SU-DHL-6 (cell line): ENCODE data around the gene IL17B.

Experiments
- H2AFZ ChIP-seq: fragments of 200-600 bp; sonication (generic); 2 replicates; pipeline ENCODE4 v1.6.1; 2014; ENCODE audit warnings: low read depth, mild to moderate bottlenecking, moderate library complexity, mixed read lengths, antibody characterized with exemption, low read length; ENCODE audit not compliant: severe bottlenecking
- H3F3A ChIP-seq: fragments of 200-600 bp; shearing (Covaris generic); 2 replicates; pipeline ENCODE4 v1.6.0; 2016; ENCODE audit warnings: antibody characterized with exemption, mild to moderate bottlenecking; ENCODE audit not compliant: insufficient read depth
- H3K27ac ChIP-seq: fragments of 200-600 bp; sonication (generic); 2 replicates; pipeline ENCODE4 v1.5.1; 2016; ENCODE audit warnings: low read depth, mild to moderate bottlenecking, low read length, moderate library complexity, mixed read lengths
- H3K27me3 ChIP-seq: fragments of 200-600 bp; sonication (generic), shearing (Covaris generic); 2 replicates; pipeline ENCODE4 v1.6.0; 2014; ENCODE audit warnings: mild to moderate bottlenecking, low read length
- H3K36me3 ChIP-seq: fragments of 200-600 bp; sonication (generic); 2 replicates; pipeline ENCODE4 v1.6.1; 2014; ENCODE audit warnings: mild to moderate bottlenecking, low read length, mixed read lengths
- H3K4me2 ChIP-seq: fragments of 300-600, 200-600 bp; shearing (Covaris generic), sonication (generic); 2 replicates; pipeline ENCODE4 v1.6.0; 2014; ENCODE audit warnings: low read length, low read depth, mild to moderate bottlenecking; ENCODE audit not compliant: poor library complexity, severe bottlenecking
- H3K4me3 ChIP-seq: fragments of 200-600 bp; sonication (generic); 2 replicates; pipeline ENCODE4 v1.5.1; 2014; ENCODE audit warnings: antibody characterized with exemption, low read length, mild to moderate bottlenecking, mixed read lengths; ENCODE audit not compliant: insufficient read depth, poor library complexity, severe bottlenecking
- H3K79me2 ChIP-seq: fragments of 200-600 bp; sonication (generic); 2 replicates; pipeline ENCODE4 v1.6.1; 2014; ENCODE audit warnings: mild to moderate bottlenecking, low read length, moderate library complexity; ENCODE audit not compliant: insufficient read depth
- H3K9ac ChIP-seq: fragments of 200-600 bp; sonication (generic); 2 replicates; pipeline ENCODE4 v1.7.0; 2014; ENCODE audit warnings: mild to moderate bottlenecking, low read length
- H3K9me2 ChIP-seq: fragments of 200-600 bp; sonication (generic); replicated peaks from 2 replicates; pipeline ENCODE4 v1.6.1; 2014; ENCODE audit warnings: low read length; ENCODE audit not compliant: insufficient read depth
- H3K9me3 ChIP-seq: fragments of 200-600 bp; sonication (generic); 2 replicates; pipeline ENCODE4 v1.6.1; 2014; ENCODE audit warnings: low read length, mixed read lengths; ENCODE audit not compliant: insufficient read depth
- H4K20me1 ChIP-seq: fragments of 200-600 bp; sonication (generic); 2 replicates; pipeline ENCODE4 v1.6.1; 2014; ENCODE audit warnings: low read depth, mild to moderate bottlenecking, antibody characterized with exemption, low read length, moderate library complexity, mixed read lengths
- CTCF ChIP-seq: fragments of 200-600 bp; sonication (generic); IDR thresholded peaks from one replicate; pipeline ENCODE4 v1.5.1; 2017; ENCODE audit warnings: antibody characterized with exemption, mild to moderate bottlenecking, low read length, moderate library complexity; ENCODE audit not compliant: insufficient read depth, poor library complexity, severe bottlenecking
- EZH2phosphoT487 ChIP-seq: fragments of 200-600 bp; sonication (generic), shearing (Covaris generic); conservative IDR thresholded peaks from 2 replicates; pipeline ENCODE4 v1.6.1; 2018; ENCODE audit warnings: mild to moderate bottlenecking, antibody characterized with exemption, low read length, moderate library complexity, mixed read lengths

Gene IL17B

GRCh38 chr5:149348518-149348917, 30.6 kb downstream of the IL17B start:
- no peak overlapping the region for H3K4me2 ChIP-seq
- H3K9me2 ChIP-seq: no peaks in the 10 kb centered on the region
- TF ChIP-seq EZH2phosphoT487: no peak
- TF ChIP-seq CTCF: no peak
- H3K27me3 ChIP-seq: no peaks in the 10 kb centered on the region
- no peak overlapping the region for H3K4me3 ChIP-seq
- H3K36me3 ChIP-seq: peaks cover 53% of the 10 kb centered on the region
- peaks cover 63% of the 10 kb centered on the region for H3K79me2 ChIP-seq
- H3K9ac ChIP-seq: no peak overlapping the region
- no peaks in the 10 kb centered on the region for H3K9me3 ChIP-seq
- H4K20me1 ChIP-seq: 0 out of 2 replicates have a peak, but pooled peaks cover 13% of the 10 kb centered on the region
- no peak overlapping the region for H3K27ac ChIP-seq
- H2AFZ ChIP-seq: no peak overlapping the region
- peaks cover 29% of the 10 kb centered on the region for H3F3A ChIP-seq

DNA sequence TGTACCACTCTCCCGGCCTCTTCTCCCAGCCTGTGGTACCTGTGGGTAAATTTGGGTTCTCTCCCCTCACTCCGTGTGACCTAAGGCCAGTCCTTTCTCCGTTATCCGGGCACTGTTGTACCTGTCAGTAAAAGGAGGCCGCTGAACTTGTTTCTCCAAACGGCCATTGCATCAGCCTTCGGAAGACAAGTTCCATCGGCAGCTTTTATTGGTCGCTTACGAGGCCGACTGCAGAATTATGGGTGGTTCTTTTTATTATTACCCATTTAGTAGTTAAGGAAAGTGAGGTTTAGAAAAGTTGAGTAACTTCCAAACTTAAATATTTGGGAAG, 33.2 kb downstream of the IL17B start:
- Histone ChIP-seq H3K9me2 (no peaks in the 10 kb centered on the region), H3K27me3 (no peaks in the 10 kb centered on the region), H3F3A (peaks cover 15% of the 10 kb centered on the region), H3K36me3 (peaks cover 31% of the 10 kb centered on the region), H3K79me2 (peaks cover 42% of the 10 kb centered on the region), H2AFZ (peak overlapping the region; percentile 68), H3K9ac (peak overlapping the region; percentile 98), H3K9me3 (no peaks in the 10 kb centered on the region), H3K27ac (peak overlapping the region; percentile 87), H3K4me3 (peak overlapping the region; percentile 99), H4K20me1 (no peaks in the 10 kb centered on the region), H3K4me2 (peak overlapping the region; percentile 75)
- TF ChIP-seq EZH2phosphoT487: no peak
- no peak for TF ChIP-seq CTCF

DNA sequence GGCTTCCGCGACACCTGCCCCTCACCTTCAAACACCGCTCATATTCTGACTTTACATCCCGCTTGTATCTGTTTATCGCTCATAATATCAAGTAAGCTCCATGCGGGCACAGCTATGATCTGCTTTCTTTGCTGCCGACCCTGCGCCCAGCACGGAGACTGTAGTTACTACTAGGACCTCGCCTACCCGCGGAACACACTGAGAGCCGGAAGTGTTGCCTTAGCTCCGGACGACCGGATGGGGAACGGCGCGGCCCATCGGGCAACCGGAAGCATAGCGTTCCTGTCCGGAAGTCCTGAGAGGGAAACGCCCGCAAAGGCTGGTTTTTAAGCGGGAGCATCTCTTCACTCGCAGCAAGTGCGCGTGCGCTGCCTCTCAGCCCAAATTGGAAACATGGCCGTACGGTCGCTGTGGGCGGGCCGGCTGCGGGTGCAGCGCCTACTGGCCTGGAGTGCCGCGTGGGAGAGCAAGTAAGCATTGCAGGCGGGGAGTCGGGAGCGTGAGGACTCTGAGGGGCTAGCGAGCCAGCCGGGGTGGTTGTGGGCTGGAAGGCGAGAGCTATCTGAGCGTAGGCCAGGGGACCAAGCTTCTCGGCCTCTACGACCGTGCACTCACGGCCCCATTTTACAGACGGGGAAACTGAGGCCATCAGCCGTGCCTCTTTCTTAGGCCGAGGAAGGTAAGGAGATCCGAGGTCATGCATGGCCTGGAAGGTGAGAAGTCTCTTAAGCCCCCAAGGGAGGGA, 33.8 kb downstream of the IL17B start, which contains the start of gene GRPEL2:
Gene GRPEL2 (plus strand): TSS at position 353 of the 745 bp plus-strand sequence. CDS start 41 bp downstream, at position 394.
- no peaks in the 10 kb centered on the region for H3K9me3 ChIP-seq
- peak within 1 kb of the TSS; percentile 98 for H3K9ac ChIP-seq
- H3K79me2 ChIP-seq: peaks cover 37% of the 10 kb centered on the region
- H3K27me3 ChIP-seq: no peaks in the 10 kb centered on the region
- TF ChIP-seq CTCF (no peak), EZH2phosphoT487 (no peak)
- peaks cover 26% of the 10 kb centered on the region for H3K36me3 ChIP-seq
- peak within 1 kb of the TSS; percentile 87 for H3K27ac ChIP-seq
- peak within 1 kb of the TSS; percentile 99 for H3K4me3 ChIP-seq
- H3F3A ChIP-seq: peaks cover 14% of the 10 kb centered on the region
- no peaks in the 10 kb centered on the region for H4K20me1 ChIP-seq
- H2AFZ ChIP-seq: peak within 1 kb of the TSS; percentile 84
- no peaks in the 10 kb centered on the region for H3K9me2 ChIP-seq
- H3K4me2 ChIP-seq: peak within 1 kb of the TSS; percentile 75
